ENCODE measurements around the gene MGAT5.

- no peak for TF ChIP-seq CTCF (conservative IDR thresholded peaks at IDR 0.05; ENCODE audit: low read length)
- TF ChIP-seq EZH2phosphoT487 (IDR thresholded peaks at IDR 0.05; ENCODE audit: borderline replicate concordance, low read depth, low read length), result no peak
Measured at GRCh38 chr2:134248913-134249312, 5.0 kb upstream of the MGAT5 start.
